GM12874 (cell line): Measurements from ENCODE around the gene NXPH1.

Experiments
- CTCF ChIP-seq: IDR thresholded peaks from 2 replicates; pipeline ENCODE4 v1.5.1; 2011; ENCODE audit warnings: low read depth, mild to moderate bottlenecking, control low read depth, low read length, moderate library complexity; ENCODE audit not compliant: insufficient read depth

NXPH1 gene

GRCh38 chr7:8511855-8512254, 78.4 kb downstream of the NXPH1 start:
- no peak for TF ChIP-seq CTCF

- no peak for TF ChIP-seq CTCF
Observed at GRCh38 chr7:8514781-8515519, 81.5 kb downstream of the NXPH1 start.

- no peak for TF ChIP-seq CTCF
Observed at GRCh38 chr7:8515640-8516185, 82.3 kb downstream of the NXPH1 start.

GRCh38 chr7:8516976-8517375, 83.6 kb downstream of the NXPH1 start:
- TF ChIP-seq CTCF = no peak

GRCh38 chr7:8528311-8528710, 94.9 kb downstream of the NXPH1 start:
- TF ChIP-seq CTCF = no peak

- no peak for TF ChIP-seq CTCF
Observed at GRCh38 chr7:8531991-8532515, 98.6 kb downstream of the NXPH1 start.

- no peak for TF ChIP-seq CTCF
Observed at GRCh38 chr7:8536431-8536830, 103.0 kb downstream of the NXPH1 start.
